Measurements from ENCODE around the gene PBX1. TPM values are rescaled to one million over a fixed set of nuclear protein-coding genes. Genes with fewer than 3 reads are reported as not detected.

Gene PBX1
- total and polyA plus RNA-seq, 10 of the 15 experiments (the other 5 are each of a cell fraction or from before 2014, with no cell fraction given), result 0.05 to 0.28 (median 0.11) TPM; not detected in 5

- FAIRE-seq, result no peak
- SMC1A ChIA-PET (ENCODE audit: uncharacterized antibody, unreplicated experiment), result no interaction called here
Observed at GRCh38 chr1:164565357-164565756, 6.4 kb downstream of the PBX1 start.

DNA sequence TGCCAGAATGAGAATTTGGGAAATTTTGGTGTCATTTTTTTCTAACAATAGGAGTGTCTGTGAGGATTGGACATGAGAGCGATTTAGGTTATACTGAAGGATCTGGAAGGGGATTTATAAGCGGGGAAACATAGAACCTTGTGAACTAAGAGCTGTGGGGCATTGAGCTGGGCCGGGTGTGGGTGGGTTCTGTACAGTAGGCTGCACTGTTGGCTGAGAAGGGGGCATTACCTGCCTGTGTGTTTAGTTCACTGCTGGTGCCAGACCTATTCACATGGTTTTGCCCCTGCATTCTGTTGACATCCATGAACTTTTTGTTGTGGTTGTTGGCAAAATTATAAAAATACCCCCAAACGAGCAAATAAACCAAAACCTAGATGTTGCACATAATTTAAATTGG lies 8.8 kb downstream of the PBX1 start:
- H4K20me1 ChIP-seq (ENCODE audit: control insufficient read depth, insufficient read depth), result no peaks in the 10 kb centered on the region
- H3K79me2 ChIP-seq (ENCODE audit: control insufficient read depth, insufficient read depth, low read length), result no peaks in the 10 kb centered on the region
- DNase-seq (ENCODE audit: low read depth, low spot score) (no peak), FAIRE-seq (no peak), ATAC-seq (no peak)
- no peaks in the 10 kb centered on the region for H3K9me3 ChIP-seq (replicated peaks; ENCODE audit: control insufficient read depth, insufficient read depth, low read length)
- no peaks in the 10 kb centered on the region for H3K4me1 ChIP-seq (ENCODE audit: control insufficient read depth, insufficient read depth, low read length)
- SMC1A ChIA-PET (ENCODE audit: uncharacterized antibody, unreplicated experiment), result no interaction called here
- H3K27me3 ChIP-seq (replicated peaks in 1 of 2; ENCODE audit: control insufficient read depth in 2 of 2, insufficient read depth in 2 of 2, low read length in 1 of 2), result no peaks in the 10 kb centered on the region
- no peak overlapping the region for H2AFZ ChIP-seq (ENCODE audit: control insufficient read depth, low read depth, low read length)
- POLR2A ChIA-PET, result no interaction called here
- RAD21 ChIA-PET (ENCODE audit: unreplicated experiment), result no interaction called here
- no peak overlapping the region for H3K9ac ChIP-seq (ENCODE audit: control insufficient read depth, insufficient read depth, low read length)
- 2% methylated on average over 4 of the region's 4 CpGs for WGBS (ENCODE audit: insufficient coverage, insufficient replicate concordance, low lambda C conversion rate, missing lambda C conversion rate)
- BruUV-seq (replicated peaks), result no TSS peak
- CTCF ChIA-PET, result no interaction called here
- no peaks in the 10 kb centered on the region for H3K36me3 ChIP-seq (ENCODE audit: control insufficient read depth in 2 of 2, insufficient read depth in 2 of 2, low read length in 1 of 2)
- no peak overlapping the region for H3K4me3 ChIP-seq
- no peak overlapping the region for H3K4me2 ChIP-seq (ENCODE audit: control insufficient read depth, insufficient read depth)
- intact Hi-C loops (cut with micrococcal nuclease; ENCODE audit: unreplicated experiment), result no loop called here
- no peak overlapping the region for H3K27ac ChIP-seq (ENCODE audit: control insufficient read depth, insufficient read depth)
- no peak for TF ChIP-seq NFYA (IDR thresholded peaks at IDR 0.05; ENCODE audit: borderline replicate concordance, low read depth, low read length)
- TF ChIP-seq LARP7 (IDR thresholded peaks at IDR 0.05), result no peak
- TF ChIP-seq POLR2AphosphoS5 (IDR thresholded peaks at IDR 0.05; ENCODE audit: low read length), result no peak
- TF ChIP-seq ASH2L (IDR thresholded peaks at IDR 0.05; ENCODE audit: borderline replicate concordance, low read depth), result no peak
- no peak for TF ChIP-seq NFIC (IDR thresholded peaks at IDR 0.05; ENCODE audit: low read depth, low read length)
- TF ChIP-seq REST (IDR thresholded peaks at IDR 0.05; ENCODE audit: low read depth, low read length), result no peak
- TF ChIP-seq MYB (IDR thresholded peaks at IDR 0.05; ENCODE audit: borderline replicate concordance, low read depth, low read length), result no peak
- TF ChIP-seq, protein P1, sequence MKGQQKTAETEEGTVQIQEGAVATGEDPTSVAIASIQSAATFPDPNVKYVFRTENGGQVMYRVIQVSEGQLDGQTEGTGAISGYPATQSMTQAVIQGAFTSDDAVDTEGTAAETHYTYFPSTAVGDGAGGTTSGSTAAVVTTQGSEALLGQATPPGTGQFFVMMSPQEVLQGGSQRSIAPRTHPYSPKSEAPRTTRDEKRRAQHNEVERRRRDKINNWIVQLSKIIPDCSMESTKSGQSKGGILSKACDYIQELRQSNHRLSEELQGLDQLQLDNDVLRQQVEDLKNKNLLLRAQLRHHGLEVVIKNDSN (IDR thresholded peaks at IDR 0.05; ENCODE audit: borderline replicate concordance, extremely low read length, insufficient read depth, low read depth, low read length), result no peak
- TF ChIP-seq HCFC1 (IDR thresholded peaks at IDR 0.05; ENCODE audit: low read length), result no peak
- no peak for TF ChIP-seq TCF3 (IDR thresholded peaks at IDR 0.05; ENCODE audit: borderline replicate concordance, insufficient read depth, low read depth, low read length)
- in situ Hi-C loops (cut with MboI), result no loop called here

More at GRCh38 chr1:164565357-164565756, 6.4 kb downstream of the PBX1 start:
- in situ Hi-C loops (cut with MboI) (no loop called here), intact Hi-C loops (cut with micrococcal nuclease; ENCODE audit: unreplicated experiment) (no loop called here)
- WGBS (ENCODE audit: insufficient coverage, insufficient replicate concordance, low lambda C conversion rate, missing lambda C conversion rate), result 0% methylated on average over 2 of the region's 2 CpGs
- Histone ChIP-seq H3K27ac (ENCODE audit: control insufficient read depth, insufficient read depth) (no peak overlapping the region), H3K36me3 (ENCODE audit: control insufficient read depth in 2 of 2, insufficient read depth in 2 of 2, low read length in 1 of 2) (no peaks in the 10 kb centered on the region), H3K9me3 (replicated peaks; ENCODE audit: control insufficient read depth, insufficient read depth, low read length) (no peaks in the 10 kb centered on the region), H3K4me2 (ENCODE audit: control insufficient read depth, insufficient read depth) (no peak overlapping the region), H3K79me2 (ENCODE audit: control insufficient read depth, insufficient read depth, low read length) (no peaks in the 10 kb centered on the region), H3K4me3 (no peak overlapping the region), H3K27me3 (replicated peaks in 1 of 2; ENCODE audit: control insufficient read depth in 2 of 2, insufficient read depth in 2 of 2, low read length in 1 of 2) (peaks cover 0 to under 1% of the 10 kb centered on the region in 2 experiments; a peak in 1 of 4 replicates), H2AFZ (ENCODE audit: control insufficient read depth, low read depth, low read length) (no peak overlapping the region), H3K4me1 (ENCODE audit: control insufficient read depth, insufficient read depth, low read length) (no peaks in the 10 kb centered on the region), H3K9ac (ENCODE audit: control insufficient read depth, insufficient read depth, low read length) (no peak overlapping the region), H4K20me1 (ENCODE audit: control insufficient read depth, insufficient read depth) (no peaks in the 10 kb centered on the region)
- ATAC-seq (no peak), DNase-seq (ENCODE audit: low read depth, low spot score) (no peak)
- BruUV-seq (replicated peaks), result no TSS peak
- ChIA-PET RAD21 (ENCODE audit: unreplicated experiment) (no interaction called here), CTCF (no interaction called here), POLR2A (no interaction called here)
- TF ChIP-seq EGR1 (IDR thresholded peaks at IDR 0.05; ENCODE audit: borderline replicate concordance in 1 of 2, low read depth in 2 of 2, low read length in 2 of 2), result no peak
- no peak for TF ChIP-seq ZNF384 (IDR thresholded peaks at IDR 0.05; ENCODE audit: borderline replicate concordance, low read depth, low read length)
- no peak for TF ChIP-seq ASH2L (IDR thresholded peaks at IDR 0.05; ENCODE audit: borderline replicate concordance, low read depth)
- no peak for TF ChIP-seq MEF2A (IDR thresholded peaks at IDR 0.05; ENCODE audit: insufficient read depth, low read depth, low read length)
- no peak for TF ChIP-seq RAD21 (IDR thresholded peaks at IDR 0.05; ENCODE audit: insufficient read depth, low read depth, low read length)
- no peak for TF ChIP-seq SMC3 (IDR thresholded peaks at IDR 0.05; ENCODE audit: borderline replicate concordance, low read length)
